Stimulated activated CD4-positive, alpha-beta T cell treated with anti-CD3 and anti-CD28 coated beads, Interleukin-12 subunit alpha, Interleukin-12 subunit beta, amount 100 ng/mL, for 24 hours (primary cell): Measurements from ENCODE around the gene WFIKKN1.
A peak's percentile ranks its signal among the peaks of the same experiment; 100 is the strongest.

ENCODE experiments used
- DNase-seq, 2 experiments: peaks; one replicate each; pipeline ENCODE4 v3.0.0-alpha.2; 2020; ENCODE audit warnings: low read depth in 2 of 2

WFIKKN1 gene

DNA sequence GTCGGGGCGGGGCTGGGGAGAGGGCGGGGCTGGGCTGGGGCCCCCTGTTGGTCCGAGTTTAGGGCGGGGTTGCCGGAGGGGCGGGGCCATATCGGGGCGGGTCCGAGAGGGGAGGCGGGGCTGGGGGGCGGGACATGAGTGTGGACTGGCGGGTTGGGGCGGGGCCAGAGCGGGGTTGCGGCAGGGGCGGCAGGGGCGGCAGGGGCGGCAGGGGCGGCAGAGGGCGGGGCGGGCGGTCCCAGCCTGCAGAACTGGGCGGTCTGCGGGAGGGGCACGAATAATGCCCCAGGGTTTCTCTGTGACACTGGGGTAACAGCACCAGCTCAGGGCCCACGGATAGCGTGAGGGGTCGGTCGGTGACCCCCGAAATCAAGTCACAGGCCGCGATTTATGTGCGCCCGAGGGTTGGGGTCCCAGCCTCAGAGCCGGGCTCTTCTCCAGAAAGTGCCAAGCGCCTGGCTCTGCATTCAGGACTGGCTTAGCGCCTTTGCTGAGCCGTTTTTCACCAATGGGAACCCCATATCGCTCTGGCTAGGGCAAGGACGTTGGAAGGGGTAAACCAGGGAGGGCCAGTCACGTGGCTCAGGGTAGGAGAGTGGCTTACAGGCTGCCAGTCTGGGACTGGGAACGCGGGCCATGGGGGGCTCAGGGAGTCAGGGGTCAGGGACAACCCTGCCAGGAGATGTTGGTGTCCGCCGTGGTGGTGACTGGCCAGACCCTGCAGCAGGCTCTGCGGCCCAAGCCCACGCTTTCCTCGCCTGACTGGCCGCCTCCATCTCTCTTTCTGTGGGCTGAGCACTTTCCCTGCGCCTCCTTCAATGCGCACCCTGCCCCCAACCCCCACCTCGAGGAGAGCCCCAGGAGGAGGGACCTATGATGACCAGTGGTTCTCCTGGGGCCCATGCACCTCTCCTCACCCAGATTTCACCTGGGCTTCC lies 6.6 kb downstream of the WFIKKN1 start:
- DNase-seq = peak; percentile 85 to 87

DNA sequence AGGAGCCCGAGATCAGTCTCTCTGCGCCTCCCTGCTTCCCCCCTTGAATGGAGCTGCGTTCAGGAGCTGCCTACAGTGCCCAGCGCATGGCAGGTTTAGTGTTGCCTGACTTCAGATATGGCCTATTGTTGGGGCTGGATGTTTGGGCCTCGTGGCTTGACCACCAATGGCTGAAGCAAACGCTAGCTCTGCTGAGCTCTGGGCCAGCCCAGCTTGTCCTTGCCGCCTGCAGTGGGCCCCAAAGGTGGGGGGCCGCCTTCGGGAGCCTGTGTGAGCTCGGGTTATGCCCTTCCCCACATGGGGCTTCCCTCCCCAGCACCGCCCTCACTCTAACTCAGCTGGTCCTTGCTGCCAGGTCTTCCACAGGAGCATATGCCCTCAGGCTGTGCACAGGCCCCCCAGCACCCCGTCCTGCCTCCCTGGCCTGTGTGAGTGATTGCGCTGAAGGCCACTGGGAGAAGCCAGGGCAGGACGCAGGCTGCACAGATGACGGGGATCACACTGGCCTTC lies 7.3 kb downstream of the WFIKKN1 start:
- no peak for DNase-seq

DNA sequence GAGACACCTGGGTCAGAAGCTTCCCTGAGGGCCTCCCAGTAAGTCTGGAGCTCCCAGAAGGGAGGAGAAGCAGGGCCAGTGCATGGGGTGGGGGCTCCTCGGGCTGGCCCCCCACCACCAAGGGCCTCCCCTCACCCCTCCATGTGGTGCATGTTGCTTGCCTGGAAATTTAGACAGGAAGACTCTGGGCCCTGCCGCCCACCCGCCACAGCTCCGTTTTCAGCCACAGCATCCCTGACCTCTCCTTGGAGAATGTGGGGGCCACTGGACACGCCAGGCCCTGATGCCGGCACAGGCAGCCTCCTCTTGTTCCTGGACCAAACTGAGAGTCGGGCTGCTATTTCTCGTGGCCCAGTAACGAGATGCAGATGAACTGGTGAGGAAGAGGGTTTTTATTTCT lies 8.1 kb downstream of the WFIKKN1 start:
- no peak for DNase-seq

DNA sequence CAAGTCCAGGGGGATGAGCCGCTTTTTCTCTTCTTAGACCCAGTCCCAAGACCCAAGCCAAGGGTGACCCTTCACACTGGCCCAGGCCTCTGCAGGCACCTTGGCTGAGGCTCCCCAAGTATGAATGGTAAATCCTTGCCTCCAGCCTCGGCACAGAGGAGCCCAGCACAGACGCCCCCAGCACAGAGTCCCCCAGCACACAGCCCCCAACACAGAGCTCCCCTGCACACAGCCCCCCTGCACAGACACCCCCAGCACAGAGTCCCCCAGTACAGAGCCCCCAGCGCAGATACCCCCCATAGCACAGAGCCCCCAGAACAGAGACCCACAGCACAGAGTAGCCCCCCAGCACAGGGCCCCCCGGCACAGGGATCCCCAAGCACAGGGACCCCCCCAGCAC lies 9.8 kb downstream of the WFIKKN1 start:
- DNase-seq = no peak

DNA sequence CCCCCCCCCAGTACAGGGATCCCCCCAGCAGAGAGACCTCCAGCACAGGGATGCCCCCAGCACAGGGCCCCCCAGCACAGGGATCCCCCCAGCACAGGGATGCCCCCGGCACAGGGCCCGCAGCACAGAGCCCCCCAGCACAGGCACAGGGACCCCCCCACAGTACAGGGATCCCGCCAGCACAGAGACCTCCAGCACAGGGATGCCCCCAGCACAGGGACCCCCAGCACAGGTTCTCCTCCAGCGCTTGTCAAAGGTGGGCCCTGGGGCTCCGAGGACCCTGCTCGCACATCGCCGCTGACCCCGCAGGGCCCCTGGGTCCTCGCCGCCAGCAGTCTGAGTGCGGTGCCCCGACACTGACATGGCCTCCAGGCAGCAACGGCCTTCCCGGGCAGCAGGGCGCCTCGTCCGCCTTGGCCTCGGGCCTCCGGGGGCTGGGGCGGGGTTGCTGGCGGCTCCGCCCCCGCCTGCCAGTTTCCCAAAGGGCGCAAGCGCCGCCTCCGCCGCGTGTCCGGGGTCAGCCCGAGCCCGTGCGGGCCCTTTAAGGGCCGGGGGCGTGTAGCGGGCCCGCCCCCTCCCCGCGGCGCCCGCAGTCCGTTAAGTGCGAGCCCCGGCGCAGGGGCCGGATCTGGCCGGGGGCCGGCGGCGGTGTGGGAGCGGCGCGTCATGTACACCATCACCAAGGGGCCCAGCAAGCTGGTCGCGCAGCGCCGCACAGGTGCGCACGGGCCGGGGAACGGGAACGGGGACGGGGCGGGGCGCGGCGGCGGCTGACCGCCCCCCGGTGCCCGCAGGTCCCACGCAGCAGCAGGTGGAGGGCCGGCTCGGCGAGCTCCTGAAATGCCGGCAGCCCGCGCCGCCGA lies 10.8 kb downstream of the WFIKKN1 start, which contains the start of gene MCRIP2:
Gene MCRIP2, plus strand, starts transcription at position 503 of the 863 bp plus-strand sequence. Its CDS starts 164 bp downstream, at position 667.
- DNase-seq = peak; percentile 58 to 79

DNA sequence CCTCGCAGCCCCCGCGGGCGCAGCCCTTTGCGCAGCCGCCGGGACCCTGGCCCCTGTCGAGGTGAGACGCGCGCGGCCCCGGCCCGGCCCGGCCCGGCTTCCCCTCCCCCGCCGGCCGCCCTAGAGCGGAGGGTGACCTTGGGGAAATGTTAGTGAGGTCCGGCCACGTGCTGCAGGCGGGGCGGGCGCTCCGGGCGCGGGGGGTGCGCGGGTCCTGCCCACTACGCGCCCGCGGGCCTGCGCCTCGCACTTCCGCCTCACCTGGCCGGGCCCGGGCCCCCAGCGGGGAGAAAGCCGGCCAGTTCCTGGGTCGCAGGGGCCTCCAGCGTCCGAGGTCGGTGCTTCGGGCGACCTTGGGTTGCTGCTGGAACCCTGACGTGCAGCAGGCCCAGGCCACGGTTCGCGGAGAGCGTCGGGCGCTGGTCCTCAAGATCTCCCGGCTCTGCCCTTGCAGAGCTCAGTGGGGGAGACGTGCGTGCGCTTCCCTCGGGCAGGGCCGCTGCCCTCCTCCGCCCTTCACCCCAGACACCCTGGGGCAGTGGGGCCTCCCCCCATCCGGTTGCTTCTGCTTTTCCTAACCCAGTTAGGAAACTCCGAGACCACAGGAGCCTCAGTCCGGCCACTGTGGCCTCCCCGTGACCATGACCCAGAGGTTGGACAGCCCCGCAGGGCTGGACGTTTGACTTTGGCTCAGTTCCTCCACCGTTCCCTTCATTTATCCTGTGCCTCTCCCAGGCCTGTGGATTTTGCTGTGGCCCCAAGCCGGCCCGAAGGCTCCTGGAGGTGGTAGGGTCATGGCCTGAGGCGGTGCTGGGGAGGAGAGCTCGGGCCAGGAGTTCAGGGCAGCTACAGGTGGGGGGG lies 11.6 kb downstream of the WFIKKN1 start:
- DNase-seq = peak in 1 of 2 experiments; percentile 35

DNA sequence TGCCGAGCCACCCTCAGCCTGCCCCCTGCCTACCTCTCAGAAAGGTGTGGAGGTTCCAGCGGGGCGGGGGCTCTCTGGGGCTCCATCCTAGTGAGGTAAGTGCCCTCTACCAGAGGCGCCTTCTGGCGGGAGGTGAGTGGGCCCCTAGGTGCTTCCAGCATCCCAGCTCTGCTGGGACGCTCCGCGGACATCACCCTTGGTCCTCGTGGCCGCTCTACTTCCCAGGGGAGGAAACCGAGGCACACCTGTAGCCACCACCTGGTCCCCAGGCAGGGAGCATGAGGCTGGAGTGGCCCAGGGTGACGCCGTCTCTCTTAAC lies 12.2 kb downstream of the WFIKKN1 start:
- DNase-seq = no peak

DNA sequence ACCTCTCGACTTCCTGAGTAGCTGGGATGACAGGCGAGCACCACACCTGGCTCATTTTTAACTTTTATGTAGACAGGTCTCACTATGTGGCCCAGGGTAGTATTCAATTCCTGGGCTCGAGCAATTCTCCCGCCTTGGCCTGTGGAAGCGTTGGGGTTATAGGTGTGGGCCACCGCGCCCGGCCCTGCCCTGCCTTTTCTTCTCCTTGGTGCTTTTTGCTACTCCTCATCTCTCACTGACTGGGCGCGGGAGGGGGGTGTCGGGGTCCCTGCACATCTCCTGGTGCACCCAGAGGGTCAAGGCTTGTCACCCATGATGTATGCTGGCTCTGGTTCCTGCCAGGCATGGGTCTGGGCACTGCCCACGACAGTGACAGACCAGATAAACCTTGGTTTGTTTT lies 13.8 kb downstream of the WFIKKN1 start:
- no peak for DNase-seq

DNA sequence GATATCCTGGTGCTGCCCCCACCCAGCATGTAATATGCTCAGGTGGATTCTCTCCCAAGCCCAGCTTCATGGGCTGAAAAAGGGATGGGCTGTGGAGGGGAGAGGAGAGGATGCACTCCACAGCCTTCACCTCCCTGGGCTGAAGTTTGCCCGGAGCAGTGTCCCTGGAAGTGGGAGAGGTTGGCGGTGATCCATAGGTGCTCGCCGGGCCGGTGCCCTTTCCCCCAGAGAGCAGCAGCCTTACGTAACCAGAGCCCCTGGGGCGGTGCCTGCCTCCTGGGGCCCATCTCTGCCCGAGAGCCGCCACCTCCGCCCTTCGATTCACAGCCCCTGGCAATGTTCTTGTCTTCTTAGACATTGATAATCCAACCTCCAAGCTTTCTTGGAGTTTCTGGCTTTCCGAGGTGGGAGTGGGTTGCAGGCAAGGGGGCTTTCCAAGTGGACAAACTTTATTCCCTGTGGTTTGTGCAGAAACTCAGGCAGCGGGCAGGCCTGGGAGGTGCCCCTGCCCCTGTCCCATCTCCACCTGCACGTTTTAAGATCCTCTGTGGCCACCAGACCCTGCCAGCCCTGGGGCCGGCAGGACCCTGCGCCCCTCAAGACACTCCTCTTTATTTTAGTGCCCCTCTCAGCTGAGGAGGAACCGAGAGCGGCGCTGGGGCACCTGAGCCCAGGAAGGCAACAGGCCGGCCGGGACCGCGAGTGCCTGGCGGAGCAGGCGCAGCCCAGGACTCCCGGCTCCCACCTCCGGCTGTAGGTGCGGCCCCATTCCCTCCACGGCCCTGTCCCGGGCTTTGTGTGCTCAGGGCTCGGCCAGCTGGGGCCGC lies 15.3 kb downstream of the WFIKKN1 start:
- no peak for DNase-seq

DNA sequence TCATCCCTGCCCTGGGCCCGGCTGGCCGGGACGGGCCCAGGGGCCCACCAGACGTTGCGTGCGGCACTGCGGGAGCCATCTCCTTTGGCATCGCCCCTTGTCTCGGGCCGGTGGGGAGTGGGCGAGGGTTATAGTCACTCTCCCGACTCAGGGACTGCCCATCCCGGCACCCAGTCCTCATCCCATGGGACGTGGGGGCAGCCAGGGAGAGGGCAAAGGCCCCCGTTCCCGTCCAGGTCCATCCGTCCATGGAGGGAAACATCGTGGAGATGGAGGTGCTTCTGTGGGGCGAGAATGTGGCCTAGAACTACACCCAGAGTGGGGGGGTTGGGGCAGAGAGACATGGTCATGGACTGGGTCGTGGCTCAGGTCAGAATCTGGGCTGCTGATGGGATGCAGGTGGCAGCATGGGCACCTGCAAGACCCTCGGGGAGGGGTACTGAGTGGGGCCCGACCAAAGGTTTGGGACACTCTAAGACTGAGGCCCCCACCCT lies 15.9 kb downstream of the WFIKKN1 start:
- no peak for DNase-seq

DNA sequence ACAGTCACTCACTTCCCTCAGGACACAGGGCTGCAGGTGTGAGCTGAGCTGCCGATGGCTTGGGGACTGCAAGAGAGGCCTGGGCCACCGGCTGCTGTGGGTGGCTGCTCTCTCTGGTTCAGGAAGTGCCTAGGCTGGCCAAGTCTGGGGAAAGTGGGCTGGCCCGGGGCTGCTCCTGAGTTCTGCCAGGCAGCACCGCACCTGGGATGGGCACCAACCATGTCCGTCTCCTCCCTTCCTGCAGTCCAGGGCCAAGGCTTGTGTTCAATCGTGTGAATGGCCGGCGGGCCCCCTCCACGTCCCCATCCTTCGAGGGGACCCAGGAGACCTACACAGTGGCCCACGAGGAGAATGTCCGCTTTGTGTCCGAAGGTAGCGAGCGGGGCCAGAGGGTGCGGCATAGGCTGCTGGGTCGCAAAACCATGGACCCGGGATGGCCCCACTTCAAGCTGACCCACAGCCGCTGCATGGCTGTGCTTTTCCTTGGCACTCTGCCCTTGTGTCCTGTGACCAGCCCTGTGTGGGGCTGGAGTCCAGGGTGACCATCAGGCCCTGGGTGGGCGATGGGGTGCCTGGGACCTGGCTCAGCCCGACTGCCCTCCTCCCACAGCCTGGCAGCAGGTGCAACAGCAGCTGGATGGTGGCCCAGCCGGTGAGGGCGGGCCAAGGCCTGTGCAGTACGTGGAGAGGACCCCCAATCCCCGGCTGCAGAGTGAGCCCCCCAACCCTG lies 16.6 kb downstream of the WFIKKN1 start:
- DNase-seq = no peak

DNA sequence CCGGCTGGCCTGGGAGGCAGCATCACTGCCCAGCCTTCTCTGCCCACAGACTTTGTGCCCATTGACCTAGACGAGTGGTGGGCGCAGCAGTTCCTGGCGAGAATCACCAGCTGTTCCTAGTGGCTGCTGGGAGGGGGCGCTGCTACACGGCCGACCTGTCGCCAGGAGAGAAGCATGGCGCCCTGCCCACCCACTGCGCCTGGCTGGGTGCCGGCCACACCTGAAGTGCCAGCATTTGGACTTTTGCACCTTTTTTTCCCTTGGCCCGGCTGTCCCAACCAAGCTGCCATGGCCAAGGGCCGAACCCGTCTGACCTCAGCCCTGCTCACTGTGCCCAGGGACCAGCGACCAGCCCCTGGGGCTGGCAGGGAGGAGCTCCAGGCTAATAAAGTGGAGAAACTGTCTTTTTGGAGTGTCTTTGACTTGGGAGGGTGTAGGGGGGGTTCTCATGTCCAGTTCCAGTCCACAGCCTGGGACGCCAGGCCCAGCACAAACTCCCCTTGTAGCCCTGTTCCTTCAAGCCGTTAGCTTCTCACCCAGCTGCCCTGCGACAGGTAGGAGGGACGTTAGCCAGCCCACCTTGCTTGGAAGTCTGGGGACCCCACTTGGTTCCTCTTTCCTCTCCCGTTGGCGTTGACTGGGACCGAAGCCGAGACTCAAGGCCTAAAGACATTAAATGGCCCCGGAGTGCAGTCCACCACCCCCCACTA lies 17.4 kb downstream of the WFIKKN1 start:
- DNase-seq = no peak

DNA sequence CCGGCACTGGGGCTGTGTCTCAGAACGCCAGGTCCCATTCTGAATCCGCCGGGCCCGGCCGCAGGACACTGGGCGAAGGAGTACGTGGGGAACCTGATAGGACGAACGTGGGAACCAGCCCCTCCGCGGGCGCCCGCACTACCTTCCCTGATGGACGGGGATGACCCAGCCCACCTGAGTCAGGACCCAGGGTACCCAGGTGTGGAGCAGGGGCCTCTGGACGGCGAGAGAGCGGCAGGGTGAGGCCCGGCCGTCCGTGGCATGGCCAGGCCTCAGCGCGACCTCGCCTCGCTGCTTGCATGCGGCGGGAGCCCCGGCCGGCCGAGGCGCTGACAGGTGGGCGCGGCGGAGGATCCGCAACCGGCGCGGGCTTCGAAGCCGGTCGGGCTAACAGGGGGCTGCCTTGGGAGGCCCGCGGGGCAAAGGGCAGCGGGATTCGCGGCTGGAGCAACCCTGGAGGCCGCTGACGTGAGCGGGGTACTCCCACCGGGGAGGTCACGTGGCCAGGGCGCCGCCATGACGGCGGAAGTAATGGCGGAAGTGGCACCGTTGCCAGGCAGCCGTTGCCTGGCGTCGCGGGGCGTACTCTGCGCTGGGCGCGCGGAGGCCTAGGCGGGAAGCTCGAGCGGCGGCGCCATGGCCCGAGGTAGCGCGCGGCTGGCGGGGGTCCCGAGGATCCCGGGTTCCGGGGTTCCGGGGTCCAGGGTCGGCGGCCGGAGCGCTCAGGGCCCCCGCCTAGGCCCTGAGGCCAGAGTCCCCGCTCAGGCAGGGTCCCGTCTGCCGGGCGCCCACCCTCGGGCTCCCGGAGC lies 18.2 kb downstream of the WFIKKN1 start, which contains the start of gene WDR90:
Gene WDR90, plus strand, starts transcription at position 585 of the 809 bp plus-strand sequence. Its CDS starts 52 bp downstream, at position 637.
- peak; percentile 89 to 93 for DNase-seq

DNA sequence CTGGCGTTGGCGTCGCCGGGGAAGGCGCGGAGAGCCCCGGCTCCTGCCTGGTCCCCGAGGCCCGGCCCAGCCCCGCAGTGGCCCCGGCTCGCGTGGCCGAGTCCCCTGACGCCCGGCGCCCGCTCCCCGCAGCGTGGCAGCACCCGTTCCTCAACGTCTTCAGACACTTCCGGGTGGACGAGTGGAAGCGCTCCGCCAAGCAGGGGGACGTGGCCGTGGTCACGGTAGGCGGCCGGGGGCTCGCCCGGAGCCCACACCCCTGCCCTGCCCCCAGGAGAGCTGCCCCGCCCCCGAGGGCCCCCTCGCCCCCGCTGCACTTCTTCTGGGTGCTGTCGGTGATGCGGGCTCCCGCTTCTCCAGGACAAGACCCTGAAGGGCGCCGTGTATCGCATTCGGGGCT lies 18.8 kb downstream of the WFIKKN1 start:
- no peak for DNase-seq

DNA sequence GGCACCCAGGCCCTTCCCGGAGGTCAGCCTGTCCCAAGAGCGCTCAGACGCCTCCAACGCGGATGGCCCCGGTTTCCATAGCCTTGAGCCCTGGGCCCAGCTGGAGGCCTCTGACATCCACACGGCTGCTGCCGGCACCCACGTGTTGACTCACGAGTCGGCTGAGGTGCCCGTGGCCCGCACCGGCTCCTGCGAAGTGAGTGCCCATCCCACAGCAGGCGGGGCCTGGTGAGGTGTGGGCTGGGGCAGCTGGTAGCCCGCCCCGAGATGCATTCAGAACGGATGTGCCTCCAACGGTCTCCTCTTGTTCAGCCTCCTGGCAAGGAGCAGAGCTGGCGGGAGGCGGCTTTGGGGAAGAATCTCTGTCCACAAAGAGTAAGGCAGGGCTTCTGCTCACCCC lies 21.1 kb downstream of the WFIKKN1 start:
- no peak for DNase-seq

DNA sequence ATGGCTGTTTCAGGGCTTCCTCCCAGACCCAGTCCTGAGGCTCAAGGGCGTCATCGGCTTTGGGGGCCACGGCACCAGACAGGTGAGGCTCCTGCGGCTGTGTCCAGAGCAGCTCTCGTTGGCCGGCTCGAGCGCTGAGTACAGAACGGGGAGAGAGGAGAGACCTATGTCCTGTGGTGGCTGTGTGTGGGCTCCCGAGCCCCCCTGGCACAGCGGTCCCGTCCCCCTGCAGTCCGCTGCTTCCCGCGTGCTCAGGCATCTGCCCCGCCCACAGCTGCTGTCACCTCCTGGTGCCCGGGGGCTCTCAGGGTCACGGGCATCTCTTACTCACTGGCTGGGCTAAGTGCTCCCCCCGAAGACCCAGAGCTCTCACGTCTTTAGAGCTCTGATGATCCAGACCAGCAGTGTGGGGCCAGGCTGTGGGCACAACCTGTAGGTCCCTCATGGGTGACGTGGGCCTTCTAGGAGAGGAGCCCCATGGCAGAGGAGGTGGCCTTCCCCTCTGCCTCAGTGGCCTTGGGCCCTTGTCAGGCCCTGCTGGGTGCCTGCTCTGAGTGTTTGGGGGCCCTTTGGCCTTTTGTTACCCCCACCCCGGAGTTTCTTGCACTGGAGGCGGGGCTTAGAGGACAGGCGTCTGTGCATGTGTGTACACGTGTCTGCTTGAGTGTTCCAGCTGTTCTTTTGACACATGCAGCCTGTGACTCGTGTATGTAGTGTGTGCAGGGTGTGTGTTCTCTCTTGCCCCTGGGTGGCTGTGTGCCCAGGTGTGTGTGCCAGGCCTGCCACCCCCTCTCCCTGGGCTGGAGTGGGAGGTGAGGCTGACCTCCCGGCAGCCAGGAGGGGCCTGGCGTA lies 21.9 kb downstream of the WFIKKN1 start:
- no peak for DNase-seq

DNA sequence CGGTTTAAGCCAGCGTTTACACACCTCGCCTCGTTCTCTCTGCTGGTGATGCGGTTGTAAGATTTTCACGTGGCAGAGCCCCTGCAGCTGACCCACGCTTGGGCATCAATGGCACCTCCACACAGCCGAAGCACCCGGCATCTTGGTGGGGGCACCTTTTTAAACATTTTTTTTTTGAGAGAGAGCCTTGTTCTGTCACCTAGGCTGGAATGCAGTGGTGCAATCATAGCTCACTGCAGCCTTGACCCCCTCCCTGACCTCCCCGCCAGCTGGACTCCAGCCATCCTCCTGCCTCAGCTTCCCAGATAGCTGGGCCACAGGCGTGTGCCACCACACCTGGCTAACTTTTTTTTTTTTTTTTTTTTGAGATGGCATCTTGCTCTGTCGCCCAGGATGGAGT lies 23.2 kb downstream of the WFIKKN1 start:
- no peak for DNase-seq
